ENCODE measurements around the gene STX18. TPM values are rescaled to one million over a fixed set of nuclear protein-coding genes. Genes with fewer than 3 reads are reported as not detected.
A peak's percentile ranks its signal among the peaks of the same experiment; 100 is the strongest.

Gene STX18
- total and polyA plus RNA-seq, 8 donors, result 18.6 to 60.6 (median 51.9) TPM

DNA sequence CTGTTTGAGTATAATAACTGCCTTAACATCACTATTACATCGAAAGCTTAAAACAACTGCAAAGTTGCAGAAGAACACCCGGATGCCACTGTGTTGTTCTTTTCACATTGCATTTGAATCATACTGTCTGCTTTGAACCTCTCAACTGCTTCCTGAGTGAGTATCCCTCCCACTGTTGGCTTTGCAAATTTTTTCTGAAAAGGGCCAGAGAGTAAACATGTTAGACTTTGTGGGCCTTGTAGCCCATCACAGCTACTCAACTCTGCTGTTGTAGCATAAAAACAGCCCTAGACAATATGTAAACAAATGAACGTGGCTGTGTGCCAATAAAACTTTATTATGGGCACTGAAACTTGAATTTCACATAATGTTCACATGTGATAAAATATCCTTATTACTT is 78.9 kb downstream of the STX18 start:
- TF ChIP-seq, protein P1, sequence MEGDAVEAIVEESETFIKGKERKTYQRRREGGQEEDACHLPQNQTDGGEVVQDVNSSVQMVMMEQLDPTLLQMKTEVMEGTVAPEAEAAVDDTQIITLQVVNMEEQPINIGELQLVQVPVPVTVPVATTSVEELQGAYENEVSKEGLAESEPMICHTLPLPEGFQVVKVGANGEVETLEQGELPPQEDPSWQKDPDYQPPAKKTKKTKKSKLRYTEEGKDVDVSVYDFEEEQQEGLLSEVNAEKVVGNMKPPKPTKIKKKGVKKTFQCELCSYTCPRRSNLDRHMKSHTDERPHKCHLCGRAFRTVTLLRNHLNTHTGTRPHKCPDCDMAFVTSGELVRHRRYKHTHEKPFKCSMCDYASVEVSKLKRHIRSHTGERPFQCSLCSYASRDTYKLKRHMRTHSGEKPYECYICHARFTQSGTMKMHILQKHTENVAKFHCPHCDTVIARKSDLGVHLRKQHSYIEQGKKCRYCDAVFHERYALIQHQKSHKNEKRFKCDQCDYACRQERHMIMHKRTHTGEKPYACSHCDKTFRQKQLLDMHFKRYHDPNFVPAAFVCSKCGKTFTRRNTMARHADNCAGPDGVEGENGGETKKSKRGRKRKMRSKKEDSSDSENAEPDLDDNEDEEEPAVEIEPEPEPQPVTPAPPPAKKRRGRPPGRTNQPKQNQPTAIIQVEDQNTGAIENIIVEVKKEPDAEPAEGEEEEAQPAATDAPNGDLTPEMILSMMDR (IDR thresholded peaks at IDR 0.05), result no peak
- no peaks in the 10 kb centered on the region for H3K4me1 ChIP-seq
- no peaks in the 10 kb centered on the region for H3K27me3 ChIP-seq
- no peaks in the 10 kb centered on the region for H3K9me3 ChIP-seq
- intact Hi-C loops (cut with DNase I), result no loop called here
- ATAC-seq, result no peak
- DNase-seq, result peak in 2 of 4 donors; percentile 26 to 59
- peaks cover 0 to 49% of the 10 kb centered on the region in 2 donors for H3K36me3 ChIP-seq
- H3K4me3 ChIP-seq, result no peak overlapping the region
- no peak overlapping the region for H3K27ac ChIP-seq

DNA sequence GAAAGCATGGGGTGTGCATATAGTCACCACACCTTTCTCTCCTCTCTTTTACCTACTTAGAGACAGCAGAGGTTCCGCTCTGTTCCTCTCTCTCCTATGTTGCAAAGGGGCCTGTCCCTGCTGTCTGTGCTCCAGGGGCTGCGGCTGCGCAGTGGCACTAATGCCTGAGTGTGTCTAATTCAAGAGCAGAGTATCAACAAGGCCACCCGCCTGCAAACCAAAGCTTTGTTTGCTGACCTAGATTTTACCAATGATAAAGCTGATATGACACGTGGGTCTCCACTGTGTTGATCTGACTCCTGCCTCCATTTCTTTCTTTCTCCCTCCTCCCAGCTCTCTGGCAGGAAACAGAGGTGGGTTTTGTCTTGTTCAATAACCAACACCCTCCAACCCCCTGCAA is 80.0 kb downstream of the STX18 start:
- Histone ChIP-seq H3K4me1 (no peaks in the 10 kb centered on the region), H3K27me3 (no peaks in the 10 kb centered on the region), H3K36me3 (peaks cover 1 to 49% of the 10 kb centered on the region in 2 donors), H3K27ac (no peak overlapping the region), H3K9me3 (no peaks in the 10 kb centered on the region), H3K4me3 (no peak overlapping the region)
- intact Hi-C loops (cut with DNase I), result no loop called here
- ATAC-seq, result peak; percentile 62
- TF ChIP-seq, protein P1 (IDR thresholded peaks at IDR 0.05), result no peak
- no peak for DNase-seq

DNA sequence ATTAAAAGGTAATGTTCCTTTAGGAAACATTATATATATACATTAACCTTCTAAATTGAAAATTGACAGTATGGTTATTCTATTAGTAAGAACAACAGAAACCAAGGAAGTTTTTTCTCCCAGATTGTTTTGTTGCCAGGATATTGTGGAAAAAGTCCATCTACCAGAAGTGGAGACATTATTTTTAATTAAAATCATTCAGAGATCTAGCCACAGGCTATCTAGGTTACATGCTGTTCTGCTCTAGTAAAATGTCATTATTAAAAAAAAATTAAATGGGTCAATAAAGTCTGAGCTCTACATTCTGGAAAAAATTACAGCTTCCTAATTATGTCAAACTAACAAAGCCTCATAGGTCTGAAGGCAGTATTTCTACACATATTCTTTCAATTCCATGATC is 80.7 kb downstream of the STX18 start:
- Histone ChIP-seq H3K27ac (no peak overlapping the region), H3K9me3 (no peaks in the 10 kb centered on the region), H3K36me3 (peaks cover 2 to 49% of the 10 kb centered on the region in 2 donors), H3K27me3 (no peaks in the 10 kb centered on the region), H3K4me3 (no peak overlapping the region), H3K4me1 (no peaks in the 10 kb centered on the region)
- intact Hi-C loops (cut with DNase I), result no loop called here
- TF ChIP-seq, protein P1 (IDR thresholded peaks at IDR 0.05), result no peak
- ATAC-seq, result no peak
- DNase-seq, result no peak

DNA sequence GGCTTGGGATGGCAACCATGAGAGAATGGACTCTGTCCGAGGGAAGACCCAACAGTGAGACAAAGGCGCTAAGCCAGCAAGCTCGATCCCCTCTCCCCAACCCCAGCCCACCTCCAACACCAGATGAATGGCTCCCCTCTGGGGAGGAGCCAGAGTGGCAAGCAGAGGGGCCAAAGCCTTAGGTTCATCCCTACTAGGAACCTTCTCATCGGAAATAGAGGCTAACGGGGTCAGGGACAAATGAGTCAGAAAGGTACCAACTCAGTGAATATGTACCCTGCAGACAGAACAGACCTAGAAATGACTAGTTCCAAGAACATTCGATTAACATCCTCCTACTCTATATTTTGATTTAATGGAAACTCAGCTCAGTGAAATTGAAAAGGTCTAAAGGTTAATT is 81.1 kb downstream of the STX18 start:
- intact Hi-C loops (cut with DNase I), result no loop called here
- Histone ChIP-seq H3K4me1 (no peaks in the 10 kb centered on the region), H3K27ac (no peak overlapping the region), H3K9me3 (no peaks in the 10 kb centered on the region), H3K4me3 (no peak overlapping the region), H3K27me3 (no peaks in the 10 kb centered on the region), H3K36me3 (peaks cover 2 to 49% of the 10 kb centered on the region in 2 donors)
- ATAC-seq (no peak), DNase-seq (no peak)
- TF ChIP-seq, protein P1 (IDR thresholded peaks at IDR 0.05), result no peak

DNA sequence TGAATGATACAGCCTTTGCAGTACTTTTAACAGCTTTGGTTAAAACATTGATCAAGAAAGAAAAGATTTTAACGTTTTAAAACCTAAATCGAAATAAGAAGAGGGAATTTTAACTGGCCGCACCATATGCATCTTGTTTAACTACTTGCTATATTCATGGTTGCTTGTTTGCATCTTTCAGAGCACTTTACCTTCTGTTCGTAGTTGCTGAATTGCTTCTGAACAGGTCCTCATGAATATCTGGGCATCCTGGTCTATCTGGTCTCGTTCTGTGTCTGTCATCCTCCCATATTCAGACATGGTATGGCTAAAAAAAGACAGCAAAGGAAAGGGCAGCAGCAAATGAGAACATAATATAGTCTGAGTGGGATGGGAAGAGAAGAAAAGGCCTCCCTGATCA is 82.7 kb downstream of the STX18 start:
- no peak overlapping the region for H3K4me3 ChIP-seq
- no peaks in the 10 kb centered on the region for H3K9me3 ChIP-seq
- no peaks in the 10 kb centered on the region for H3K4me1 ChIP-seq
- H3K27me3 ChIP-seq, result no peaks in the 10 kb centered on the region
- H3K36me3 ChIP-seq, result peaks cover 2 to 53% of the 10 kb centered on the region in 2 donors
- H3K27ac ChIP-seq, result no peak overlapping the region
- TF ChIP-seq, protein P1 (IDR thresholded peaks at IDR 0.05), result no peak
- ATAC-seq (no peak), DNase-seq (no peak)
- intact Hi-C loops (cut with DNase I), result no loop called here
